Neuronal stem cell (in vitro differentiated cells): Measurements from ENCODE around the gene KIAA0408.

Experiments used
- DNase-seq: peaks from one replicate; pipeline ENCODE4 v3.0.0-alpha.2; 2013; ENCODE audit warnings: low spot score
- H2AFZ ChIP-seq: one replicate; pipeline ENCODE4 v1.6.1; 2013; ENCODE audit warnings: mild to moderate bottlenecking, low read length, inconsistent platforms
- H2AK5ac ChIP-seq: 2 replicates; pipeline ENCODE4 v1.6.1; 2013; ENCODE audit warnings: low read depth, mild to moderate bottlenecking, inconsistent platforms, low read length, moderate library complexity, mixed read lengths
- H2BK120ac ChIP-seq: 2 replicates; pipeline ENCODE4 v1.6.1; 2013; ENCODE audit warnings: low read depth, mild to moderate bottlenecking, inconsistent platforms, low read length, moderate library complexity, mixed read lengths
- H2BK12ac ChIP-seq: one replicate; pipeline ENCODE4 v1.6.1; 2013; ENCODE audit warnings: low read length, inconsistent platforms
- H2BK15ac ChIP-seq: 2 replicates; pipeline ENCODE4 v1.6.1; 2013; ENCODE audit warnings: mild to moderate bottlenecking, low read length, inconsistent platforms, mixed read lengths
- H2BK5ac ChIP-seq: one replicate; pipeline ENCODE4 v1.6.1; 2013; ENCODE audit warnings: inconsistent platforms, mild to moderate bottlenecking, low read length, moderate library complexity
- H3K14ac ChIP-seq: one replicate; pipeline ENCODE4 v1.6.1; 2013; ENCODE audit warnings: low read length, inconsistent platforms
- H3K18ac ChIP-seq: 2 replicates; pipeline ENCODE4 v1.6.1; 2013; ENCODE audit warnings: low read length, inconsistent platforms
- H3K23ac ChIP-seq: 2 replicates; pipeline ENCODE4 v1.6.1; 2013; ENCODE audit warnings: low read depth, mild to moderate bottlenecking, mixed read lengths, low read length, inconsistent platforms; ENCODE audit not compliant: poor library complexity
- H3K27ac ChIP-seq: replicated peaks from 3 replicates; pipeline ENCODE4 v1.5.1; 2013; ENCODE audit warnings: low read length, inconsistent platforms
- H3K27me3 ChIP-seq, 3 experiments: 2 replicates each; pipeline ENCODE4 v1.6.1; 2013; ENCODE audit warnings: low read length in 3 of 3, mild to moderate bottlenecking in 2 of 3, inconsistent platforms in 1 of 3, low read depth in 1 of 3, mixed read lengths in 1 of 3, moderate library complexity in 1 of 3; ENCODE audit not compliant: control insufficient read depth in 3 of 3, insufficient read depth in 3 of 3
- H3K36me3 ChIP-seq, 2 donors: replicated peaks in 1 of 2; 2 replicates each; pipeline ENCODE4 v1.6.1; 2013; ENCODE audit warnings: low read length in 2 of 2; ENCODE audit not compliant: control insufficient read depth in 2 of 2, insufficient read depth in 2 of 2
- H3K4ac ChIP-seq: 2 replicates; pipeline ENCODE4 v1.6.1; 2013; ENCODE audit warnings: inconsistent platforms, mild to moderate bottlenecking, low read length, moderate library complexity
- H3K4me1 ChIP-seq, 2 donors: 1 replicate in 1 of 2; 2 replicates in 1 of 2; pipeline ENCODE4 v1.6.1; 2013; ENCODE audit warnings: low read length in 2 of 2, low read depth in 1 of 2; ENCODE audit not compliant: control insufficient read depth in 2 of 2, insufficient read depth in 1 of 2
- H3K4me2 ChIP-seq: one replicate; pipeline ENCODE4 v1.6.1; 2013; ENCODE audit warnings: mild to moderate bottlenecking, low read length, inconsistent platforms; ENCODE audit not compliant: insufficient read depth, poor library complexity, severe bottlenecking
- H3K4me3 ChIP-seq, 2 donors: 2 replicates each; pipeline ENCODE4 v1.5.1; 2013; ENCODE audit warnings: low read length in 2 of 2, mild to moderate bottlenecking in 2 of 2, inconsistent platforms in 1 of 2, moderate library complexity in 1 of 2
- H3K79me1 ChIP-seq: one replicate; pipeline ENCODE4 v1.6.1; 2013; ENCODE audit warnings: low read depth, mild to moderate bottlenecking, inconsistent platforms, low read length, moderate library complexity
- H3K9ac ChIP-seq: one replicate; pipeline ENCODE4 v1.6.1; 2013; ENCODE audit warnings: mild to moderate bottlenecking, low read depth, low read length, inconsistent platforms; ENCODE audit not compliant: poor library complexity
- H3K9me3 ChIP-seq, 2 donors: replicated peaks in 1 of 2; 2 replicates each; pipeline versions ENCODE3 to v1.6.1; 2013; ENCODE audit warnings: low read length in 2 of 2, mild to moderate bottlenecking in 2 of 2, inconsistent platforms in 1 of 2, low read depth in 1 of 2, mixed read lengths in 1 of 2, moderate library complexity in 1 of 2; ENCODE audit not compliant: control insufficient read depth in 2 of 2, insufficient read depth in 1 of 2
- H4K8ac ChIP-seq: one replicate; pipeline ENCODE4 v1.6.1; 2013; ENCODE audit warnings: low read depth, mild to moderate bottlenecking, inconsistent platforms, low read length, moderate library complexity
- H4K91ac ChIP-seq: one replicate; pipeline ENCODE4 v1.6.1; 2013; ENCODE audit warnings: low read length, low read depth, mild to moderate bottlenecking, inconsistent platforms; ENCODE audit not compliant: poor library complexity
- WGBS, 2 donors: extraction: QIAGEN DNeasy Blood & Tissue Kit; methylation state at CpG; one replicate each; pipeline ENCODE4 v1.1.7; 2013; ENCODE audit warnings: missing lambda C conversion rate in 2 of 2, mixed read lengths in 1 of 2; ENCODE audit not compliant: insufficient read length in 2 of 2, insufficient replicate concordance in 1 of 2; ENCODE audit errors: extremely low coverage in 2 of 2; 5-methylcytosine and 5-hydroxymethylcytosine counted together

The KIAA0408 gene

DNA sequence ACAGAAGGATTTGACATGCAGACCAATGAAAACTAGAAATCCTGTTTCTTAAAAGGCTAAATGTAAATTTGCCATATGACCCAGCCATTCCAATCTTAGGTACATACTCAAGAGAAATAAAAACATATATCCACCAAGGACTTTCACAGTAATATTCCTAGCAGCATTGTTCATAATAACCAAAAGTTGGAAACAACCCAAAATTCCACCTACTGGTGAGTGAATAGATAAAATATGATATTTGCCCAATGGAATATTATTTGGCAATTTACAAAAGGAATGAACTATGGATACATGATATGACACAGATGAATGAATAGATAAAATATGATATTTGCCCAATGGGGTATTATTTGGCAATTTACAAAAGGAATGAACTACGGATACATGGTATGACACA lies 37.3 kb upstream of the KIAA0408 start:
- no peak overlapping the region for H2AFZ ChIP-seq
- no peak overlapping the region for H2BK120ac ChIP-seq
- no peak overlapping the region for H3K14ac ChIP-seq
- no peak overlapping the region for H3K23ac ChIP-seq
- H3K4me3 ChIP-seq = no peak overlapping the region
- H2BK15ac ChIP-seq = no peak overlapping the region
- no peak overlapping the region for H3K9ac ChIP-seq
- H3K4me1 ChIP-seq = no peaks in the 10 kb centered on the region
- no peaks in the 10 kb centered on the region for H3K27me3 ChIP-seq
- no peak overlapping the region for H3K4ac ChIP-seq
- no peaks in the 10 kb centered on the region for H3K79me1 ChIP-seq
- no peak overlapping the region for H3K27ac ChIP-seq
- no peak overlapping the region for H2BK12ac ChIP-seq
- no peak overlapping the region for H2BK5ac ChIP-seq
- no peak overlapping the region for H2AK5ac ChIP-seq
- H3K4me2 ChIP-seq = no peak overlapping the region
- WGBS, 2 donors = no CpG with 5 or more reads among the region's 1 CpG
- no peak overlapping the region for H4K8ac ChIP-seq
- DNase-seq = no peak
- H3K9me3 ChIP-seq = peaks cover 0 to 8% of the 10 kb centered on the region in 2 donors
- H3K18ac ChIP-seq = no peak overlapping the region
- no peak overlapping the region for H4K91ac ChIP-seq
- H3K36me3 ChIP-seq = peaks cover 7 to 99% of the 10 kb centered on the region in 2 donors

GRCh38 chr6:127494240-127494767 lies 35.1 kb upstream of the KIAA0408 start:
- Histone ChIP-seq H3K27ac (no peak overlapping the region), H2BK12ac (no peak overlapping the region), H3K14ac (no peak overlapping the region), H3K4ac (no peak overlapping the region), H2BK15ac (no peak overlapping the region), H3K9ac (no peak overlapping the region), H4K8ac (no peak overlapping the region), H2AK5ac (no peak overlapping the region), H2BK5ac (no peak overlapping the region), H3K4me1 (no peaks in the 10 kb centered on the region), H3K4me3 (no peak overlapping the region), H3K9me3 (peaks cover 6 to 30% of the 10 kb centered on the region in 2 donors), H3K4me2 (no peak overlapping the region), H2BK120ac (no peak overlapping the region), H2AFZ (no peak overlapping the region), H4K91ac (no peak overlapping the region), H3K18ac (no peak overlapping the region), H3K79me1 (no peaks in the 10 kb centered on the region), H3K27me3 (no peaks in the 10 kb centered on the region), H3K36me3 (peaks cover 16 to 100% of the 10 kb centered on the region in 2 donors), H3K23ac (no peak overlapping the region)
- no peak for DNase-seq

- Histone ChIP-seq H3K4me2 (no peak overlapping the region), H3K4me1 (no peaks in the 10 kb centered on the region), H2BK5ac (no peak overlapping the region), H3K4ac (no peak overlapping the region), H2BK12ac (no peak overlapping the region), H3K14ac (no peak overlapping the region), H3K27ac (no peak overlapping the region), H2AK5ac (no peak overlapping the region), H3K18ac (no peak overlapping the region), H3K9ac (no peak overlapping the region), H3K9me3 (peaks cover 6 to 31% of the 10 kb centered on the region in 2 donors), H2AFZ (no peak overlapping the region), H3K4me3 (no peak overlapping the region), H2BK15ac (no peak overlapping the region), H3K79me1 (no peaks in the 10 kb centered on the region), H3K36me3 (peaks cover 18 to 100% of the 10 kb centered on the region in 2 donors), H3K23ac (no peak overlapping the region), H2BK120ac (no peak overlapping the region), H3K27me3 (no peaks in the 10 kb centered on the region), H4K91ac (no peak overlapping the region), H4K8ac (no peak overlapping the region)
- DNase-seq = no peak
- WGBS, 2 donors = no CpG with 5 or more reads among the region's 1 CpG
Measured at GRCh38 chr6:127489248-127489647, 30.1 kb upstream of the KIAA0408 start.

DNA sequence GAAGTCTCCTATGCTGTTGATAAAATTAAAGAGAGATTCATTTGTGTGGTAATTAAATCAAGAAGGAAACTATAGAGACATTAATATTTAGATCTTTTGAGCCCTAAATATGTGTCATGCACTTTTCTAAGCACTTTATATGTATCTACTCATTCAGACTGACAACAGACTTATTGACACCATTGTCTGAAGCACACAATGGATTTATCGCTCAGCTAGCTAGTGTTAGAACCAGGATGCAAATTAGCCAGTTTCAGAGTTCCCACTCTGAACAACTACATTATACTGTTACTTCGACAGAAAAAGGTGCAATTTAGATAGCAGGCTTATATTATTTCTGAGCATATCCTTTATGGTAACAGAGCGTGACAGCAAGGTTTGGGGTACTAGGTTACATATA lies 27.7 kb upstream of the KIAA0408 start:
- no peaks in the 10 kb centered on the region for H3K27me3 ChIP-seq
- H2AFZ ChIP-seq = no peak overlapping the region
- H2BK12ac ChIP-seq = no peak overlapping the region
- H2BK5ac ChIP-seq = no peak overlapping the region
- no peak overlapping the region for H2BK120ac ChIP-seq
- no peak overlapping the region for H3K14ac ChIP-seq
- WGBS, 2 donors = no CpG with 5 or more reads among the region's 3 CpGs
- no peak overlapping the region for H3K4ac ChIP-seq
- no peak overlapping the region for H3K4me2 ChIP-seq
- H3K4me3 ChIP-seq = no peak overlapping the region
- H3K18ac ChIP-seq = no peak overlapping the region
- H3K36me3 ChIP-seq = peaks cover 16 to 100% of the 10 kb centered on the region in 2 donors
- no peak overlapping the region for H3K9ac ChIP-seq
- H3K79me1 ChIP-seq = no peaks in the 10 kb centered on the region
- no peak overlapping the region for H3K27ac ChIP-seq
- peaks cover 6 to 27% of the 10 kb centered on the region in 2 donors for H3K9me3 ChIP-seq
- H3K23ac ChIP-seq = no peak overlapping the region
- no peak overlapping the region for H2AK5ac ChIP-seq
- H4K91ac ChIP-seq = no peak overlapping the region
- H3K4me1 ChIP-seq = peaks cover 4 to 7% of the 10 kb centered on the region in 2 donors
- no peak overlapping the region for H4K8ac ChIP-seq
- no peak for DNase-seq
- H2BK15ac ChIP-seq = no peak overlapping the region
